Activated T-cell treated with anti-CD3 and anti-CD28 coated beads, Interleukin-2, amount 50 U/mL, for 72 hours (primary cell): ENCODE data around the gene LINGO3. TPM values are rescaled to one million over a fixed set of nuclear protein-coding genes. Genes with fewer than 3 reads are reported as not detected.

ENCODE experiments used
- ATAC-seq, 2 donors: fragments of 150-1000 bp; cut with Tn5 transposase; replicated peaks in 1 of 2; 2 replicates each; pipeline ENCODE4 v1.10.0; 2021; ENCODE audit warnings: moderate library complexity in 2 of 2, mild to moderate bottlenecking in 1 of 2
- DNase-seq, 2 donors: peaks; one replicate each; pipeline ENCODE4 v3.0.0; 2021 to 2022; ENCODE audit warnings: mixed read lengths in 1 of 2
- H3K27ac Mint-ChIP-seq: one replicate; pipeline ENCODE4 v1.8.0; 2022; ENCODE audit warnings: mild to moderate bottlenecking, moderate library complexity, mixed read lengths
- H3K27me3 Mint-ChIP-seq: one replicate; pipeline ENCODE4 v1.8.0; 2022; ENCODE audit warnings: low read depth, mixed read lengths
- H3K36me3 Mint-ChIP-seq, 2 donors: one replicate each; pipeline ENCODE4 v1.8.0; 2022; ENCODE audit warnings: mixed read lengths in 2 of 2, mild to moderate bottlenecking in 1 of 2; ENCODE audit not compliant: insufficient read depth in 2 of 2
- H3K4me1 Mint-ChIP-seq: one replicate; pipeline ENCODE4 v1.8.0; 2022; ENCODE audit warnings: low read depth, mixed read lengths
- H3K4me3 Mint-ChIP-seq, 2 donors: one replicate each; pipeline ENCODE4 v1.8.0; 2022; ENCODE audit warnings: mild to moderate bottlenecking in 2 of 2, mixed read lengths in 2 of 2, moderate library complexity in 2 of 2
- H3K9me3 Mint-ChIP-seq, 2 donors: one replicate each; pipeline ENCODE4 v1.8.0; 2022; ENCODE audit warnings: mixed read lengths in 2 of 2
- total RNA-seq, 2 donors: library from RNA; stranded (reverse); gene quantifications; one replicate each; pipeline ENCODE4 v1.2.3, GENCODE V29; 2022

The LINGO3 gene
- total RNA-seq, 2 donors from 2014 or later, result not detected

- Mint-ChIP-seq H3K36me3 (no peaks in the 10 kb centered on the region), H3K9me3 (no peaks in the 10 kb centered on the region), H3K27me3 (peaks cover 54% of the 10 kb centered on the region), H3K27ac (no peak overlapping the region), H3K4me3 (peak overlapping the region in 1 of 2 donors; percentile 29), H3K4me1 (peaks cover 7% of the 10 kb centered on the region)
- ATAC-seq (peak; percentile 33 to 35), DNase-seq (no peak)
Observed at GRCh38 chr19:2302319-2303210, 5.4 kb downstream of the LINGO3 start.

GRCh38 chr19:2300533-2300932 is 7.4 kb downstream of the LINGO3 start:
- DNase-seq (no peak), ATAC-seq (no peak)
- Mint-ChIP-seq H3K4me1 (peaks cover 7% of the 10 kb centered on the region), H3K36me3 (no peaks in the 10 kb centered on the region), H3K27ac (no peak overlapping the region), H3K4me3 (no peak overlapping the region), H3K27me3 (peaks cover 35% of the 10 kb centered on the region), H3K9me3 (no peaks in the 10 kb centered on the region)

GRCh38 chr19:2296141-2296540 is 11.8 kb downstream of the LINGO3 start:
- Mint-ChIP-seq H3K9me3 (no peaks in the 10 kb centered on the region), H3K4me3 (no peak overlapping the region), H3K4me1 (no peaks in the 10 kb centered on the region), H3K36me3 (no peaks in the 10 kb centered on the region), H3K27ac (no peak overlapping the region), H3K27me3 (peaks cover 1% of the 10 kb centered on the region)
- DNase-seq (no peak), ATAC-seq (no peak)

GRCh38 chr19:2294687-2295335 is 13.1 kb downstream of the LINGO3 start:
- H3K27me3 Mint-ChIP-seq, result no peaks in the 10 kb centered on the region
- DNase-seq, result no peak
- no peak overlapping the region for H3K4me3 Mint-ChIP-seq
- peaks cover 0 to 2% of the 10 kb centered on the region in 2 donors for H3K36me3 Mint-ChIP-seq
- no peaks in the 10 kb centered on the region for H3K9me3 Mint-ChIP-seq
- peaks cover 2% of the 10 kb centered on the region for H3K4me1 Mint-ChIP-seq
- no peak overlapping the region for H3K27ac Mint-ChIP-seq
- no peak for ATAC-seq

GRCh38 chr19:2291185-2291751 is 16.7 kb downstream of the LINGO3 start:
- Mint-ChIP-seq H3K9me3 (no peaks in the 10 kb centered on the region), H3K4me3 (peak overlapping the region; percentile 80 to 81), H3K4me1 (peaks cover 15% of the 10 kb centered on the region), H3K27ac (no peak overlapping the region), H3K27me3 (peaks cover 16% of the 10 kb centered on the region), H3K36me3 (peaks cover 3 to 4% of the 10 kb centered on the region in 2 donors)
- DNase-seq, result no peak
- ATAC-seq, result no peak

- H3K36me3 Mint-ChIP-seq, result peaks cover 3 to 4% of the 10 kb centered on the region in 2 donors
- H3K27me3 Mint-ChIP-seq, result peaks cover 16% of the 10 kb centered on the region
- H3K4me1 Mint-ChIP-seq, result peaks cover 15% of the 10 kb centered on the region
- no peak overlapping the region for H3K27ac Mint-ChIP-seq
- ATAC-seq (peak; percentile 9 to 38), DNase-seq (peak in 1 of 2 donors; percentile 48)
- H3K9me3 Mint-ChIP-seq, result no peaks in the 10 kb centered on the region
- peak overlapping the region; percentile 80 to 81 for H3K4me3 Mint-ChIP-seq
Observed at GRCh38 chr19:2290441-2291184, 17.3 kb downstream of the LINGO3 start.

GRCh38 chr19:2289714-2290435 is 18.1 kb downstream of the LINGO3 start:
- peak overlapping the region; percentile 89 to 94 for H3K4me3 Mint-ChIP-seq
- H3K27ac Mint-ChIP-seq, result peak overlapping the region; percentile 69
- H3K27me3 Mint-ChIP-seq, result peaks cover 16% of the 10 kb centered on the region
- DNase-seq (peak; percentile 70 to 73), ATAC-seq (peak; percentile 69 to 74)
- H3K36me3 Mint-ChIP-seq, result peaks cover 3 to 4% of the 10 kb centered on the region in 2 donors
- peaks cover 15% of the 10 kb centered on the region for H3K4me1 Mint-ChIP-seq
- H3K9me3 Mint-ChIP-seq, result no peaks in the 10 kb centered on the region

GRCh38 chr19:2288818-2289713 is 18.9 kb downstream of the LINGO3 start:
- ATAC-seq, result peak; percentile 18 to 27

GRCh38 chr19:2288338-2288817 is 19.6 kb downstream of the LINGO3 start:
- Mint-ChIP-seq H3K27me3 (peaks cover 16% of the 10 kb centered on the region), H3K4me1 (peaks cover 15% of the 10 kb centered on the region), H3K36me3 (peaks cover 3 to 4% of the 10 kb centered on the region in 2 donors), H3K27ac (peak overlapping the region; percentile 78), H3K9me3 (no peaks in the 10 kb centered on the region), H3K4me3 (peak overlapping the region; percentile 89 to 94)
- ATAC-seq, result no peak
- no peak for DNase-seq

More at GRCh38 chr19:2288818-2289713, 18.9 kb downstream of the LINGO3 start:
- H3K27ac Mint-ChIP-seq, result peak overlapping the region; percentile 78
- peaks cover 15% of the 10 kb centered on the region for H3K4me1 Mint-ChIP-seq
- H3K9me3 Mint-ChIP-seq, result no peaks in the 10 kb centered on the region
- no peak for DNase-seq
- H3K4me3 Mint-ChIP-seq, result peak overlapping the region; percentile 89 to 94
- peaks cover 16% of the 10 kb centered on the region for H3K27me3 Mint-ChIP-seq
- peaks cover 3 to 4% of the 10 kb centered on the region in 2 donors for H3K36me3 Mint-ChIP-seq

- Mint-ChIP-seq H3K4me3 (no peak overlapping the region), H3K4me1 (peaks cover 20% of the 10 kb centered on the region), H3K36me3 (peaks cover 3 to 4% of the 10 kb centered on the region in 2 donors), H3K27ac (peak overlapping the region; percentile 2), H3K27me3 (peaks cover 19% of the 10 kb centered on the region), H3K9me3 (no peaks in the 10 kb centered on the region)
- DNase-seq, result no peak
- ATAC-seq, result no peak
Observed at GRCh38 chr19:2287585-2288337, 20.2 kb downstream of the LINGO3 start.
